ENCODE measurements around the gene ATF7IP2. TPM values are rescaled to one million over a fixed set of nuclear protein-coding genes. Genes with fewer than 3 reads are reported as not detected.

The ATF7IP2 gene, protein sequence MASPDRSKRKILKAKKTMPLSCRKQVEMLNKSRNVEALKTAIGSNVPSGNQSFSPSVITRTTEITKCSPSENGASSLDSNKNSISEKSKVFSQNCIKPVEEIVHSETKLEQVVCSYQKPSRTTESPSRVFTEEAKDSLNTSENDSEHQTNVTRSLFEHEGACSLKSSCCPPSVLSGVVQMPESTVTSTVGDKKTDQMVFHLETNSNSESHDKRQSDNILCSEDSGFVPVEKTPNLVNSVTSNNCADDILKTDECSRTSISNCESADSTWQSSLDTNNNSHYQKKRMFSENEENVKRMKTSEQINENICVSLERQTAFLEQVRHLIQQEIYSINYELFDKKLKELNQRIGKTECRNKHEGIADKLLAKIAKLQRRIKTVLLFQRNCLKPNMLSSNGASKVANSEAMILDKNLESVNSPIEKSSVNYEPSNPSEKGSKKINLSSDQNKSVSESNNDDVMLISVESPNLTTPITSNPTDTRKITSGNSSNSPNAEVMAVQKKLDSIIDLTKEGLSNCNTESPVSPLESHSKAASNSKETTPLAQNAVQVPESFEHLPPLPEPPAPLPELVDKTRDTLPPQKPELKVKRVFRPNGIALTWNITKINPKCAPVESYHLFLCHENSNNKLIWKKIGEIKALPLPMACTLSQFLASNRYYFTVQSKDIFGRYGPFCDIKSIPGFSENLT
- total RNA-seq: 11.0 and 15.7 TPM in 2 replicates

DNA sequence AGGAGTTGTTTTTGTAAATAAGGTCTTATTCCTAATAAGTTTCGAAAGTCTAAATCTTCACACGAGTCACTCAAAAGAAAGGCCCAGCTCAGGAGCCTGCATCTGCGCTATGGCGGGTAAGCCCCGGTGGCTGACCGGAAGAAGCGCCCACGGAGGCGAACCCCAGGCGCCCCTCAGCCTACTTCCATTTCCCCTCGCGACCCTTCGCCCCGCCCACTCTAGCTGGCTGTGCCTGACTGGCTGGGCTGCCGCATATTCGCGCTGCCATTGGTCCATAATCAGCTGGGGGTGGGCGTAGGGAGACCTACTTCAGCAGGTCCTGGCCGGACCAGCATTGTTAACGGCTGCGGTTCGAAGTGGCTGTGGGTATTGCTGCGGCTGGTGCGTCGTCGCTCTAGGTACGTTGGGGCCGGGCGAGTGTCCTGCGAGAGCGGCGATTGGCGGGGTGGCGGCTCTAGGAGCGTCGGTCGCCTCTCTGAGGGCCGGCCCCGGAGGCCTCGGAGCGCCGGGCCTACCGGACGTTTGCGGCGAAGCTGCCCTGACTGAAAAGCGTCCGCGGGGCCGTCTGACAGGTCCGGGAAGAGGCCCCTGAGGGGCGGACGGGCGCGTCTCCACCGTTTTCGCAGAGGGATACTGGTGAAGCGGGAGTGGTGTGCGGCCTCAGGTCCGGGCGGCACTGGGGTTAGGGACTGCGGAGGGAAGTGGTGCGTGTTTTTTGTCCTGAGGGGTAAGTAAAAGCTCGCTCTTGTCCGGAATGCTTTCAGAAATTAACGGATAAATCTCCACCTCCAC, at the start of gene ATF7IP2:
ATF7IP2 (plus strand) TSS at position 337 of the 792 bp plus-strand sequence. CDS start 44,560 bp downstream, outside the sequence.

Other genes starting within 250 kb of the ATF7IP2 start
- not detected in 2 replicates for gene GRIN2A, start 203.6 kb upstream of the ATF7IP2 start, total RNA-seq
- 5.2 and 8.5 TPM in 2 replicates for gene EMP2, start 194.5 kb downstream of the ATF7IP2 start, total RNA-seq

Data from epithelial cell of umbilical artery (primary cell).